AG08395 (cell line): ENCODE data around the gene SPATA6L.

Source experiments
- DNase-seq: peaks from one replicate; pipeline ENCODE4 v3.0.0; 2012; ENCODE audit warnings: mixed read lengths, low spot score

SPATA6L gene

DNA sequence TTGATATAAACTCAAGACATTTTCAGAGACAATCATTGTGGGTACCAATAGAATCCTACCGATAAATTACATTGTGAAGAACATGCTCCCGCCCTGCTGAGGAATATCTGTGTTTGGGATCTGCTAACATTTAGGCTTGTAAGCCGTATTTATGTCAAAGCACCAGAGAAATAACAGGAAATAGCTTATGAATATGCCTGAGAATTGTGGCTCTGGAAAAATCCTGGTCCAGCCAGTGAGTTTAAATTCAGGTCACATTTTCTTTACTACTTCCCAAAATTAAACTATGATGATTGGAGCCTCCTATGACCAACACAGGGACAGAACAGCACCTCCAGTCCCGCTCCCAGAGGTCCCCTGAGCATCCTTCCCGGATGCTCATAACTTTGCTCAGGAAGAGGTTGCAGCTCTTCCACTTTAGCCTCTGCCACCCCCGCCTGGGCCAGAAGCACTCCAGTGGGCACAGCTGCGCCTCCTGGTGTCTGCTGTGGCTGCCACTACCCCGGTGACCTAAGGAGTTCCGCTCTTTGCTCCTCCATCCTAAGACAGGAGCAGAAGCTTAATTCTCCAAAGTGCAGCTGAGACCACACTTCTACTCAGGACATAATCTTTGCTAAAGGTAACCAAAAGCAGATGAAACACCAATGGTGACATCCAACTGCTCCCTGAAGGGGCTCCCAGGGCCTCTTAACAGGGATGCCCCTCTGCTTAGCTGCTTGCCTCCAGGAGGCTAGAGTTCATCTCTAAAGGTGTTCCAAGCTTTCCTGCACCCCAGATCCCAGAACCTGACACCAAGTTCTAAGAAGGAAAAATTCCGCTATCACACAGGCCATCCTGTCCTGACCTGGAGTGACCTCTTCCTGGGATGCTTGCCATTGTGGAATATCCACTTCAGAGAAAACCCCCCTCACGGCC lies 117.2 kb downstream of the SPATA6L start:
- DNase-seq, result peak; percentile 46
